Spleen (tissue), 11 donors: ENCODE measurements around the gene ERVFRD-1. TPM values are rescaled to one million over a fixed set of nuclear protein-coding genes. Genes with fewer than 3 reads are reported as not detected.
A peak's percentile ranks its signal among the peaks of the same experiment; 100 is the strongest.

Experiments
- DNase-seq: peaks from one replicate; pipeline ENCODE4 v3.0.0-alpha.2; 2020
- H3K27ac ChIP-seq, 8 donors: fragments of 200-600 bp; sonication (generic) in 7 of 8; 1 replicate in 4 of 8; 2 replicates in 4 of 8; pipeline versions ENCODE4 v1.5.0 to v1.8.0; 2016 to 2021; ENCODE audit warnings: inconsistent platforms in 4 of 8, mild to moderate bottlenecking in 4 of 8, moderate library complexity in 1 of 8
- H3K27me3 ChIP-seq, 7 donors: fragments of 200-600 bp; sonication (generic) in 6 of 7; replicated peaks in 1 of 7; 1 replicate in 4 of 7; 2 replicates in 3 of 7; pipeline versions ENCODE4 v1.5.0 to v1.8.0; 2016 to 2021; ENCODE audit warnings: inconsistent platforms in 3 of 7, mild to moderate bottlenecking in 1 of 7
- H3K36me3 ChIP-seq, 6 donors: fragments of 200-600 bp; sonication (generic) in 5 of 6; 1 replicate in 4 of 6; 2 replicates in 2 of 6; pipeline versions ENCODE4 v1.5.0 to v1.8.0; 2016 to 2021; ENCODE audit warnings: inconsistent platforms in 2 of 6
- H3K4me1 ChIP-seq, 6 donors: fragments of 200-600 bp; sonication (generic) in 5 of 6; 1 replicate in 3 of 6; 2 replicates in 3 of 6; pipeline versions ENCODE4 v1.5.0 to v1.8.0; 2016 to 2021; ENCODE audit warnings: inconsistent platforms in 3 of 6
- H3K4me3 ChIP-seq, 8 donors: fragments of 200-600 bp; sonication (generic) in 7 of 8; 1 replicate in 4 of 8; 2 replicates in 4 of 8; pipeline versions ENCODE4 v1.5.0 to v1.8.0; 2016 to 2021; ENCODE audit warnings: inconsistent platforms in 4 of 8, mild to moderate bottlenecking in 4 of 8, moderate library complexity in 2 of 8
- H3K9me3 ChIP-seq, 8 donors: fragments of 200-600 bp; sonication (generic) in 7 of 8; 1 replicate in 4 of 8; 2 replicates in 4 of 8; pipeline versions ENCODE4 v1.5.0 to v1.8.0; 2016 to 2021; ENCODE audit warnings: inconsistent platforms in 4 of 8
- POLR2A ChIP-seq, 3 donors: fragments of 450-650 bp; IDR thresholded peaks; one replicate each; pipeline ENCODE4 v1.5.1; 2017; ENCODE audit warnings: antibody characterized with exemption in 3 of 3, mild to moderate bottlenecking in 1 of 3
- POLR2AphosphoS5 ChIP-seq, 3 donors: sonication (generic); formaldehyde crosslinking; IDR thresholded peaks; one replicate each; pipeline ENCODE4 v1.5.1; 2017; ENCODE audit warnings: antibody characterized with exemption in 3 of 3
- WGBS, 5 donors: extraction: QIAGEN DNeasy Blood & Tissue Kit in 3 of 5; methylation state at CpG; one replicate each; pipeline versions ENCODE4 v1.1.5 to v1.1.7; 2013 to 2018; 5-methylcytosine and 5-hydroxymethylcytosine counted together
- intact Hi-C: fragments of 100-400 bp; cut with DNase I; formaldehyde crosslinking; loops from one replicate; pipeline ENCODE4 v1.15.0; 2023; ENCODE audit warnings: low total_unique reads
- polyA plus RNA-seq, 3 donors: library from polyadenylated mRNA; stranded (reverse); fragments of 200-250 nt; gene quantifications; one replicate each; pipeline ENCODE4 v1.2.1, GENCODE V29; 2013
- total RNA-seq, 7 donors: library from RNA; depleted of rRNA in 3 of 7; stranded (reverse); fragments of >200 nt in 3 of 7; fragmentation: NEBNext Ultra II Directional in 4 of 7; extraction: Animal tissue kit (Norgen Biotek cat#: 25700) in 4 of 7; gene quantifications; one replicate each; pipeline versions ENCODE4 v1.1.0 to v1.2.1, GENCODE V29; 2016 to 2021
- TF ChIP-seq, protein P1 (sequence below), 11 experiments: fragments of 200-600 bp in 7 of 11; fragments of 450-650 bp in 4 of 11; sonication (generic) in 4 of 11; IDR thresholded peaks in 8 of 11; conservative IDR thresholded peaks in 3 of 11; 1 replicate in 7 of 11; 2 replicates in 4 of 11; pipeline versions ENCODE4 v1.4.0 to v1.8.0; 2016 to 2021; ENCODE audit warnings: antibody characterized with exemption in 11 of 11, inconsistent platforms in 4 of 11, mild to moderate bottlenecking in 1 of 11
- donor health status: healthy with polysubstance abuse.
- donor health status: DM: no; HTN: no; CAD: no; lungs with moderate emphysema.
- donor health status: DM: no; HTN: no; CAD: no.
- donor health status: Bipolar disorder and iron deficiency.
- donor health status: healthy.
- donor health status: DM: no; HTN: no; CAD: no.
- donor health status: DM: yes; HTN: yes; CAD: no.

Gene ERVFRD-1
- total and polyA plus RNA-seq, 10 donors, result 0.17 to 0.28 TPM; not detected in 8

DNA sequence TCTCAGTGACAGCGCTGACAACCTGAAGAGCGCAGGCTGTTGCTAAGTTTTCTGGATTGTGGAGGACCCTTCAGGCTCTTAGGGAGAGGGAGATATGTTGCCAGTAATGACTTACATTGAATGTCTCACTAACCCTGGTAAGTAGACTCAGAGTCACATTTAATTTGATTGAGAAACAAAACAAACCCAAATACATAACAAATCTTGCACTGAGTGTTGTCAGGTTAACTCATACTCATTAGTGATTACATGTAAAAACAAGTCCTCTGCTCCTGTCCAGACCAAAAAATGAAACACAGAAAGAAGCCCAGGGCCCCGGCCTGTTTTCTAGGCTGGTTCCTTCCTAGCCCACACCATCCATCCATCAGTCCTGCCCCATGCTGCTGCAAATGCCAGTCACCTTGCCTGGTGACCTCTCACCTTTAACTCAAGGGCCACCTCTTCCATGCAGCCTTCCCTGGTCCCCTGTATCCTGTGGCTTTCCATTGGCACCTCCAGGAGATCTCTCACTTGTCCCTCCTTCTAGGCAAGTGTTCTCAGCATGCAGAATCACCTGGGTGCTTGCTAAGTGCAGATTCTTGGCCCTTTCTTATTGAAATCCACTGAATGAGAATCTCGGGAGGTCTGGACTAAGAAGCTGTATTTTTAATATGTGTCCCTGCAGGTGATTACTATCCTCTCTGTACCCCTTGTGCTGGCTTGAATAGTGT is 34.7 kb upstream of the ERVFRD-1 start:
- H3K27me3 ChIP-seq, result no peaks in the 10 kb centered on the region
- no peaks in the 10 kb centered on the region for H3K9me3 ChIP-seq
- intact Hi-C loops, result loop anchor here (10.0 kb wide), 1 partner anchor 429 kb away; no protein-coding TSS in a partner anchor
- H3K4me1 ChIP-seq, result peaks cover 0 to 24% (median 5%) of the 10 kb centered on the region in 6 donors
- no peaks in the 10 kb centered on the region for H3K36me3 ChIP-seq
- no peak overlapping the region for H3K4me3 ChIP-seq
- 89 to 97% (median 96%) methylated on average over 2 to 4 of the region's 4 CpGs for WGBS, 5 donors
- H3K27ac ChIP-seq, result no peak overlapping the region
- no peak for DNase-seq
- TF ChIP-seq, protein P1, sequence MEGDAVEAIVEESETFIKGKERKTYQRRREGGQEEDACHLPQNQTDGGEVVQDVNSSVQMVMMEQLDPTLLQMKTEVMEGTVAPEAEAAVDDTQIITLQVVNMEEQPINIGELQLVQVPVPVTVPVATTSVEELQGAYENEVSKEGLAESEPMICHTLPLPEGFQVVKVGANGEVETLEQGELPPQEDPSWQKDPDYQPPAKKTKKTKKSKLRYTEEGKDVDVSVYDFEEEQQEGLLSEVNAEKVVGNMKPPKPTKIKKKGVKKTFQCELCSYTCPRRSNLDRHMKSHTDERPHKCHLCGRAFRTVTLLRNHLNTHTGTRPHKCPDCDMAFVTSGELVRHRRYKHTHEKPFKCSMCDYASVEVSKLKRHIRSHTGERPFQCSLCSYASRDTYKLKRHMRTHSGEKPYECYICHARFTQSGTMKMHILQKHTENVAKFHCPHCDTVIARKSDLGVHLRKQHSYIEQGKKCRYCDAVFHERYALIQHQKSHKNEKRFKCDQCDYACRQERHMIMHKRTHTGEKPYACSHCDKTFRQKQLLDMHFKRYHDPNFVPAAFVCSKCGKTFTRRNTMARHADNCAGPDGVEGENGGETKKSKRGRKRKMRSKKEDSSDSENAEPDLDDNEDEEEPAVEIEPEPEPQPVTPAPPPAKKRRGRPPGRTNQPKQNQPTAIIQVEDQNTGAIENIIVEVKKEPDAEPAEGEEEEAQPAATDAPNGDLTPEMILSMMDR (IDR thresholded peaks at IDR 0.05 in 8 of 11, conservative IDR thresholded peaks at IDR 0.05 in 3 of 11), result no peak
- TF ChIP-seq POLR2A (IDR thresholded peaks at IDR 0.05) (no peak), POLR2AphosphoS5 (IDR thresholded peaks at IDR 0.05) (no peak)

DNA sequence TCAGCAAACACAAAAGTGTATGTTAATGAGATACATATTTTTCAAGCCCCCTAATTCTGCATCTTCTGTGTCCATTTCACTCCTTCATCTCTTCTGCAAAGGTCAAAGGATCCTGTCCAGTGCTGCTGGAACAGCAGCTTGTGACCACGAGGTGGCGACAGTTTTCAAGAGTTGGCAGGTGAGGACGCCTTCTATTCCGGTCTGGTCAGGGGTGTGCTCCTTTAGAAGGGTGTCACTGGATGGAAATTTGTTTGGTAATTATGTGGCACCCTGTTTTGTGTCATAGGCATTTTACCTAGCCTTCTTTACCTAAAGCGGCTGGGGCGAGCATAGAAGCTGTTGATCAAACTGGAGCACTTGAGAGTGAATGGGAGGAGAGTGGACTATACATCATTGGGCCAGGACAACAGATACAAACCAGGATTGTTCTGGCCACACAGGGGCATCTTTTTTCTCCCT is 32.9 kb upstream of the ERVFRD-1 start:
- 24 to 33% (median 27%) methylated on average over 6 of the region's 6 CpGs for WGBS, 5 donors
- intact Hi-C loops, result loop anchor here (2.0 to 10.0 kb wide), 2 partner anchors 352 to 430 kb away; no protein-coding TSS in a partner anchor
- H3K36me3 ChIP-seq, result no peaks in the 10 kb centered on the region
- H3K4me1 ChIP-seq, result peaks cover 0 to 24% (median 5%) of the 10 kb centered on the region in 6 donors
- no peak overlapping the region for H3K4me3 ChIP-seq
- TF ChIP-seq POLR2AphosphoS5 (IDR thresholded peaks at IDR 0.05), result peak in 1 of 3 donors; percentile 51
- TF ChIP-seq, protein P1 (IDR thresholded peaks at IDR 0.05 in 8 of 11, conservative IDR thresholded peaks at IDR 0.05 in 3 of 11), result peak; percentile 76 to 95 (median 92)
- TF ChIP-seq POLR2A (IDR thresholded peaks at IDR 0.05), result no peak
- no peaks in the 10 kb centered on the region for H3K27me3 ChIP-seq
- no peaks in the 10 kb centered on the region for H3K9me3 ChIP-seq
- peak; percentile 90 for DNase-seq
- peak overlapping the region in 1 of 8 donors; percentile 70 for H3K27ac ChIP-seq

DNA sequence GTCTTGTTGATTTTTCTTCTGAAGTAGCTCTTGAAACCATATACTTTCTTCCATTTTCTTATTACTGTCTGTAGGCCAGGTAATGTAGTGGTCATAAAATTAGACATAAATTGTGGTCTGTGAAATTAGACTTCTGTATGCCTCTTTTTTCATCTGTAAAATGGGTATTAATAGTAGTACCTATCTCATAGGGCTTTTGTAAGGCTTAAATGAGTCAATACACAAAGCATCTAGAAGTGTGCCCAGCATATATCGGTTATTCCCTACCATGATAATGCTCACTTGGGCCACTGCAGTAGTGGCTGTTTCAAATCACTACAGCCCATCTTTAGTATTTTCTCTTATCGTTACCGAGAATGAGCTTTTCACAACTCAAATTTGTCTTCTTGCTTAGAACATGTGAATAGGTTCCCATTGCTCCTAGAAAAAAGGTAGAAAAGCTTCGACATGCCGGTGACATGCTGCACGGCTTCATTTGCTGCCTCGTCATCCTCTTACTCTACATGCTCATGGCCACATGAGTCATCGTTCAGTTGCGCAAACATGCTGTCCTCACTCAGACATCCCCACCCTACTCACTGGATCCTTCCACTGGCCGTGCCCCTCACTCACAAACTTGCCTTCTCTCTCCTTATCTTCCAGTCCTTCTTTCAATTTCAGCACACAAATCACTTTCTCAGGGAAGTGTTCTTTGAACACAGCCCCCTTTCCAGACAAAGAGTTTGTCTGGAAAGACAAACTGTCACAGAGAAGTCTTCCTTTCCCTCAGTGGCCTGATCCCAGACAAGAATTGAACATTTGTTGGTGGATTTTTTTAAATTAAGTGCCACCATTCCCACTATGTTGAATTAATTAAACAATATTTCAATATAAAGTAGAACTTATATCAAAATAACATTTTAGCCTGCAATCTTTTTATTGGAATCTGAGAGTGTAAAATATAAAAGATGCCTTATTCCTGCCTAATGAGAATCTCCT is 32.2 kb upstream of the ERVFRD-1 start:
- intact Hi-C loops, result loop anchor here (2.0 to 10.0 kb wide), 2 partner anchors 353 to 431 kb away; no protein-coding TSS in a partner anchor
- no peaks in the 10 kb centered on the region for H3K9me3 ChIP-seq
- peak in 1 of 3 donors; percentile 59 for TF ChIP-seq POLR2AphosphoS5 (IDR thresholded peaks at IDR 0.05)
- TF ChIP-seq, protein P1 (IDR thresholded peaks at IDR 0.05 in 8 of 11, conservative IDR thresholded peaks at IDR 0.05 in 3 of 11), result no peak
- H3K4me3 ChIP-seq, result no peak overlapping the region
- no peaks in the 10 kb centered on the region for H3K36me3 ChIP-seq
- peak; percentile 84 for DNase-seq
- H3K27me3 ChIP-seq, result no peaks in the 10 kb centered on the region
- peak overlapping the region in 3 of 8 donors; percentile 9 to 70 (median 54) for H3K27ac ChIP-seq
- peaks cover 0 to 24% (median 5%) of the 10 kb centered on the region in 6 donors for H3K4me1 ChIP-seq
- 58 to 90% (median 69%) methylated on average over 10 of the region's 10 CpGs for WGBS, 5 donors
